ENCODE measurements around the gene EPM2A. TPM values are rescaled to one million over a fixed set of nuclear protein-coding genes. Genes with fewer than 3 reads are reported as not detected.
A peak's percentile ranks its signal among the peaks of the same experiment; 100 is the strongest.

The EPM2A gene
- total RNA-seq, 2 donors from 2014 or later: 11.6 to 13.6 TPM

GRCh38 chr6:145694083-145694737, 41.1 kb downstream of the EPM2A start:
- no peak for DNase-seq
- no peak for ATAC-seq (replicated peaks in 1 of 2)
- no peaks in the 10 kb centered on the region for H3K27me3 Mint-ChIP-seq (ENCODE audit: low read depth)

GRCh38 chr6:145690969-145691368, 44.4 kb downstream of the EPM2A start:
- Mint-ChIP-seq H3K4me3 (no peak overlapping the region), H3K9me3 (peaks cover 1 to 2% of the 10 kb centered on the region in 2 donors), H3K36me3 (ENCODE audit: insufficient read depth in 2 of 2) (peaks cover 0 to 4% of the 10 kb centered on the region in 2 donors), H3K4me1 (ENCODE audit: low read depth) (no peaks in the 10 kb centered on the region), H3K27ac (no peak overlapping the region), H3K27me3 (ENCODE audit: low read depth) (no peaks in the 10 kb centered on the region)
- no peak for ATAC-seq (replicated peaks in 1 of 2)
- no peak for DNase-seq

More at GRCh38 chr6:145694083-145694737, 41.1 kb downstream of the EPM2A start:
- H3K4me3 Mint-ChIP-seq: no peak overlapping the region
- no peaks in the 10 kb centered on the region for H3K4me1 Mint-ChIP-seq (ENCODE audit: low read depth)
- peaks cover 1 to 2% of the 10 kb centered on the region in 2 donors for H3K9me3 Mint-ChIP-seq
- no peak overlapping the region for H3K27ac Mint-ChIP-seq
- H3K36me3 Mint-ChIP-seq (ENCODE audit: insufficient read depth in 2 of 2): peaks cover 6 to 7% of the 10 kb centered on the region in 2 donors

- DNase-seq: no peak
- Mint-ChIP-seq H3K27me3 (ENCODE audit: low read depth) (no peaks in the 10 kb centered on the region), H3K36me3 (ENCODE audit: insufficient read depth in 2 of 2) (peaks cover 5 to 8% of the 10 kb centered on the region in 2 donors), H3K4me1 (ENCODE audit: low read depth) (no peaks in the 10 kb centered on the region), H3K9me3 (peaks cover 1 to 2% of the 10 kb centered on the region in 2 donors), H3K4me3 (no peak overlapping the region), H3K27ac (no peak overlapping the region)
- ATAC-seq (replicated peaks in 1 of 2): no peak
These were observed 45.8 kb downstream of the EPM2A start for GRCh38 chr6:145689529-145689928.

GRCh38 chr6:145688493-145688905, 46.8 kb downstream of the EPM2A start:
- H3K27ac Mint-ChIP-seq: no peak overlapping the region

DNA sequence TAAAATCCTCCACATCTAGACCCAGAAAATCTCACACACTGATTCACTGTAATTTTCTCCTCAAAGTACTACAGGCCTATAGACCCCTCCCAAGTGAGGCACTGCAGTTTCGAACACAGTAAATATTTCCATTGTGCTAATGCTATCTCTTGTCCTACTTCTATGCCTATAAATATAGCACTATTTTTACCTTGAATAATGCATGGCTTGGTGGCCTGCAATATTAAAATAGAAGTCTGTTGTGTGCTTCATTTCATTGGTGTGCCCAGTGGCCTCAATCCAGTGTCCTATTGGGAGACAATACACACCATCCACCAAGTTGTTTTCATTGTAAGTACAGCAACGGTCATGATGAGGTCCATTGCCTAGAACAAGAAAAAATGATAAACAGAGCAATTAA, 49.4 kb downstream of the EPM2A start:
- Mint-ChIP-seq H3K4me1 (ENCODE audit: low read depth) (no peaks in the 10 kb centered on the region), H3K4me3 (no peak overlapping the region), H3K36me3 (ENCODE audit: insufficient read depth in 2 of 2) (peaks cover 11 to 20% of the 10 kb centered on the region in 2 donors), H3K9me3 (peaks cover 5 to 8% of the 10 kb centered on the region in 2 donors), H3K27ac (no peak overlapping the region), H3K27me3 (ENCODE audit: low read depth) (no peaks in the 10 kb centered on the region)
- ATAC-seq (replicated peaks in 1 of 2) (no peak), DNase-seq (no peak)

More at GRCh38 chr6:145688493-145688905, 46.8 kb downstream of the EPM2A start:
- H3K27me3 Mint-ChIP-seq (ENCODE audit: low read depth): no peaks in the 10 kb centered on the region
- ATAC-seq (replicated peaks in 1 of 2) (no peak), DNase-seq (no peak)
- H3K4me3 Mint-ChIP-seq: no peak overlapping the region
- H3K9me3 Mint-ChIP-seq: peaks cover 1 to 2% of the 10 kb centered on the region in 2 donors
- H3K36me3 Mint-ChIP-seq (ENCODE audit: insufficient read depth in 2 of 2): peaks cover 4 to 11% of the 10 kb centered on the region in 2 donors
- H3K4me1 Mint-ChIP-seq (ENCODE audit: low read depth): no peaks in the 10 kb centered on the region

GRCh38 chr6:145681965-145682364, 53.4 kb downstream of the EPM2A start:
- peaks cover 9 to 13% of the 10 kb centered on the region in 2 donors for H3K9me3 Mint-ChIP-seq
- no peaks in the 10 kb centered on the region for H3K27me3 Mint-ChIP-seq (ENCODE audit: low read depth)
- peaks cover 13 to 21% of the 10 kb centered on the region in 2 donors for H3K36me3 Mint-ChIP-seq (ENCODE audit: insufficient read depth in 2 of 2)
- ATAC-seq (replicated peaks in 1 of 2) (no peak), DNase-seq (no peak)
- H3K4me1 Mint-ChIP-seq (ENCODE audit: low read depth): no peaks in the 10 kb centered on the region
- no peak overlapping the region for H3K4me3 Mint-ChIP-seq
- H3K27ac Mint-ChIP-seq: no peak overlapping the region

DNA sequence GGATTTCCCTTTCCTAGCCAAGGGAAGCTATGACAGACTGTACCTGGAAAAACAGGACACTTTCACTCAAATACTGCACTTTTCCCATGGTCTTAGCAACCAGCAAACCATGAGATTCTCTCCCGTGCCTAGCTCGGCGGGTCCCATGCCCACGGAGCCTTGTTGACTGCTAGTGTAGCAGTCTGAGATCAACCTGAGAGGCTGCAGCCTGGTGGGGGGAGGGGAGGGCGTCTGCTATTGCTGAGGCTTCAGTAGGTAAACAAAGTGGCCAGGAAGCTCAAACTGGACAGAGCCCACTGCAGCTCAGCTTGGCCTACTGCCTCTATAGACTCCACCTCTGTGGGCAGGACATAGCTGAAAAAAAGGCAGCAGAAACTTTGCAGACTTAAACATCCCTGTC, 61.8 kb downstream of the EPM2A start:
- no peak overlapping the region for H3K4me3 Mint-ChIP-seq
- H3K27ac Mint-ChIP-seq: no peak overlapping the region
- H3K36me3 Mint-ChIP-seq (ENCODE audit: insufficient read depth in 2 of 2): peaks cover 0 to 10% of the 10 kb centered on the region in 2 donors

GRCh38 chr6:145670311-145670710, 65.0 kb downstream of the EPM2A start:
- no peak overlapping the region for H3K4me3 Mint-ChIP-seq
- peaks cover 0 to 6% of the 10 kb centered on the region in 2 donors for H3K36me3 Mint-ChIP-seq (ENCODE audit: insufficient read depth in 2 of 2)
- H3K27me3 Mint-ChIP-seq (ENCODE audit: low read depth): no peaks in the 10 kb centered on the region
- ATAC-seq (replicated peaks in 1 of 2): no peak
- peaks cover 0 to 3% of the 10 kb centered on the region in 2 donors for H3K9me3 Mint-ChIP-seq
- no peaks in the 10 kb centered on the region for H3K4me1 Mint-ChIP-seq (ENCODE audit: low read depth)
- no peak overlapping the region for H3K27ac Mint-ChIP-seq
- DNase-seq: no peak

More for the DNA sequence above, 61.8 kb downstream of the EPM2A start:
- H3K4me1 Mint-ChIP-seq (ENCODE audit: low read depth): no peaks in the 10 kb centered on the region
- no peak for ATAC-seq (replicated peaks in 1 of 2)
- H3K27me3 Mint-ChIP-seq (ENCODE audit: low read depth): no peaks in the 10 kb centered on the region
- no peak for DNase-seq
- H3K9me3 Mint-ChIP-seq: peaks cover 4% of the 10 kb centered on the region in 2 donors

GRCh38 chr6:145669627-145670034, 65.7 kb downstream of the EPM2A start:
- Mint-ChIP-seq H3K9me3 (peaks cover 0 to 3% of the 10 kb centered on the region in 2 donors), H3K27me3 (ENCODE audit: low read depth) (no peaks in the 10 kb centered on the region), H3K4me1 (ENCODE audit: low read depth) (no peaks in the 10 kb centered on the region), H3K4me3 (no peak overlapping the region), H3K27ac (no peak overlapping the region), H3K36me3 (ENCODE audit: insufficient read depth in 2 of 2) (peaks cover 0 to 5% of the 10 kb centered on the region in 2 donors)
- ATAC-seq (replicated peaks in 1 of 2): no peak
- DNase-seq: no peak

DNA sequence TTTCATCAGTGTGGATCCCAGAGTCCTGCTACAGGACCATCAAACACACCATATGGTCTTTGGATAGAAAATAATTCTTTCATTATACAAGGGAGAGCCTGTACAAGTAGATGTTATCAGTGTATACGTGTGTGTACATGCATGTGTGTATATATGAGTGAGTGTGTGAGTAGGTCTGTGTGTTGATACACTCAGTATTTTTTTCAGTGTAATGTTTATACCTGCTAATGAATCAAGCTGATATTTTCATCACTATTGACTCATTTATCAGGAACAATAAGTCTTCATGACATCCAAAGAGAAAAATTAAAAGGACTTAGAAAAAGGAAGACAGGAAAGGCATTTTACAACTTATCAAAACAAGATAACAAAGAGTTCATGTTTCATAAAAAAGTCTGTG, 66.5 kb downstream of the EPM2A start:
- Mint-ChIP-seq H3K9me3 (peaks cover 0 to 3% of the 10 kb centered on the region in 2 donors), H3K4me3 (no peak overlapping the region), H3K4me1 (ENCODE audit: low read depth) (no peaks in the 10 kb centered on the region), H3K27me3 (ENCODE audit: low read depth) (no peaks in the 10 kb centered on the region), H3K27ac (no peak overlapping the region), H3K36me3 (ENCODE audit: insufficient read depth in 2 of 2) (peaks cover 0 to 4% of the 10 kb centered on the region in 2 donors)
- no peak for DNase-seq
- no peak for ATAC-seq (replicated peaks in 1 of 2)

- DNase-seq (no peak), ATAC-seq (replicated peaks in 1 of 2) (no peak)
- Mint-ChIP-seq H3K36me3 (ENCODE audit: insufficient read depth in 2 of 2) (peaks cover 2 to 7% of the 10 kb centered on the region in 2 donors), H3K27me3 (ENCODE audit: low read depth) (no peaks in the 10 kb centered on the region), H3K27ac (peak overlapping the region; percentile 25), H3K4me1 (ENCODE audit: low read depth) (peaks cover 4% of the 10 kb centered on the region), H3K9me3 (no peaks in the 10 kb centered on the region), H3K4me3 (no peak overlapping the region)
These were observed 74.6 kb downstream of the EPM2A start for GRCh38 chr6:145660676-145661075.

- ATAC-seq (replicated peaks in 1 of 2) (no peak), DNase-seq (no peak)
- H3K9me3 Mint-ChIP-seq: no peaks in the 10 kb centered on the region
- H3K4me1 Mint-ChIP-seq (ENCODE audit: low read depth): peaks cover 4% of the 10 kb centered on the region
- H3K4me3 Mint-ChIP-seq: no peak overlapping the region
- no peak overlapping the region for H3K27ac Mint-ChIP-seq
- H3K27me3 Mint-ChIP-seq (ENCODE audit: low read depth): no peaks in the 10 kb centered on the region
- peaks cover 0 to 1% of the 10 kb centered on the region in 2 donors for H3K36me3 Mint-ChIP-seq (ENCODE audit: insufficient read depth in 2 of 2)
These were observed 79.2 kb downstream of the EPM2A start for GRCh38 chr6:145656128-145656527.

DNA sequence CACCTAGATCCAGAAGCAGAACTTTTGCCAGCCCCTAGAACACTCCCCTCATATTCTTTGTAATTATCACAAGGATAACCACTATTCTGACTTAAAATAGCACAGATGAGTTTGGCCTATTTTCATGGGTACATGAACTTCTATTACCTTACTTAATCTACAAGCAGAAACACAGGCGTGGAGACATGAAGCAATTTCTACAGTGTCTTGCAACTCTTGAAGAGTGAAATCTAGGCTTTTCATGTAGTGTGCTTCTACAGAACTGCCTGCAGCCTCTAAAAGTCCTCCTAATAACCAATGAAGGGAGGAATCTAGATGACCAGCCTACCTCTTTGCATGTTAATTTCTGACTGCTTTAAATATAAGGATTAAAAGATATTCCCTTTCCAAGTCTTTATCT, 82.7 kb downstream of the EPM2A start:
- Mint-ChIP-seq H3K27ac (no peak overlapping the region), H3K9me3 (no peaks in the 10 kb centered on the region), H3K36me3 (ENCODE audit: insufficient read depth in 2 of 2) (peaks cover 0 to 1% of the 10 kb centered on the region in 2 donors), H3K4me3 (no peak overlapping the region), H3K27me3 (ENCODE audit: low read depth) (no peaks in the 10 kb centered on the region), H3K4me1 (ENCODE audit: low read depth) (peaks cover 4% of the 10 kb centered on the region)
- ATAC-seq (replicated peaks in 1 of 2): no peak
- no peak for DNase-seq

DNA sequence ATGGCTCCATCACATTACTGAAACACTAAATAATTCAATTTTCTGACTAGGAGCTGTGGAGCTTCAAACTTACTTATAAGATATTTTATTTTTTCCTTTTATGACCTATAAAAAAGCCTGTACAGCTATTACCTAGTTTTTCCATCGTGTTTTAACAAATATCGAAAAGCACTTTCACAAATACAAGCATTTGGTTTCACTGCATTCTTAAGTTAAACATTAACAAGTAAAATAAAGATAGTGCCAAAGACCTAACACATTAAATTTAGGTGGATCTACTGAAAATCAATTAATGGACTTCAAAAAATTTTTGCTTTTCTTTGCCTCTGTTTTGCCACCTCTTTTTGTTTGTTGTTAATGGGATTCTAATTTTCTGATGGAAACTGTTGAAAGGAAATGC, 83.3 kb downstream of the EPM2A start:
- H3K27me3 Mint-ChIP-seq (ENCODE audit: low read depth): no peaks in the 10 kb centered on the region
- peaks cover 0 to 1% of the 10 kb centered on the region in 2 donors for H3K36me3 Mint-ChIP-seq (ENCODE audit: insufficient read depth in 2 of 2)
- no peaks in the 10 kb centered on the region for H3K9me3 Mint-ChIP-seq
- H3K27ac Mint-ChIP-seq: no peak overlapping the region
- peaks cover 4% of the 10 kb centered on the region for H3K4me1 Mint-ChIP-seq (ENCODE audit: low read depth)
- no peak for ATAC-seq (replicated peaks in 1 of 2)
- DNase-seq: no peak
- no peak overlapping the region for H3K4me3 Mint-ChIP-seq

Data from activated T-cell treated with anti-CD3 and anti-CD28 coated beads, Interleukin-2, amount 50 U/mL, for 72 hours (primary cell).